RWPE2 (cell line): ENCODE results near the gene PIGC.

ENCODE experiments used
- ATAC-seq: fragments of 200-7000 bp; cut with Tn5 transposase; 3 replicates; pipeline ENCODE4 v1.9.1; 2021; ENCODE audit warnings: low read depth
- DNase-seq: peaks from one replicate; pipeline ENCODE4 v3.0.0-alpha.2; 2020; ENCODE audit warnings: low spot score
- H3K27ac ChIP-seq: fragments of 450-650 bp; 2 replicates; pipeline ENCODE4 v1.5.1; 2017; ENCODE audit warnings: mild to moderate bottlenecking; ENCODE audit not compliant: poor library complexity, severe bottlenecking
- H3K27me3 ChIP-seq: fragments of 250-450 bp; sonication (Bioruptor Pico); 2 replicates; pipeline ENCODE4 v1.5.1; 2021; ENCODE audit warnings: mild to moderate bottlenecking, moderate library complexity; ENCODE audit not compliant: insufficient read depth, poor library complexity, severe bottlenecking
- H3K36me3 ChIP-seq: fragments of 250-450 bp; sonication (Bioruptor Pico); 2 replicates; pipeline ENCODE4 v1.5.1; 2020; ENCODE audit warnings: low read depth, mild to moderate bottlenecking, moderate library complexity
- H3K4me1 ChIP-seq: fragments of 250-450 bp; sonication (Bioruptor Pico); 2 replicates; pipeline ENCODE4 v1.5.1; 2021; ENCODE audit warnings: mild to moderate bottlenecking, moderate library complexity; ENCODE audit not compliant: insufficient read depth, poor library complexity, severe bottlenecking
- H3K4me3 ChIP-seq: fragments of 250-450 bp; sonication (Bioruptor Pico); 2 replicates; pipeline ENCODE4 v1.5.1; 2021; ENCODE audit warnings: mild to moderate bottlenecking, moderate library complexity; ENCODE audit not compliant: severe bottlenecking
- H3K9me3 ChIP-seq: fragments of 250-450 bp; sonication (Bioruptor Pico); 2 replicates; pipeline ENCODE4 v1.5.1; 2021; ENCODE audit warnings: mild to moderate bottlenecking, moderate library complexity; ENCODE audit not compliant: severe bottlenecking
- CTCF ChIP-seq: fragments of 450-650 bp; IDR thresholded peaks from one replicate; pipeline ENCODE4 v1.5.1; 2017; ENCODE audit warnings: mild to moderate bottlenecking, moderate library complexity; ENCODE audit not compliant: poor library complexity, severe bottlenecking

The PIGC gene

DNA sequence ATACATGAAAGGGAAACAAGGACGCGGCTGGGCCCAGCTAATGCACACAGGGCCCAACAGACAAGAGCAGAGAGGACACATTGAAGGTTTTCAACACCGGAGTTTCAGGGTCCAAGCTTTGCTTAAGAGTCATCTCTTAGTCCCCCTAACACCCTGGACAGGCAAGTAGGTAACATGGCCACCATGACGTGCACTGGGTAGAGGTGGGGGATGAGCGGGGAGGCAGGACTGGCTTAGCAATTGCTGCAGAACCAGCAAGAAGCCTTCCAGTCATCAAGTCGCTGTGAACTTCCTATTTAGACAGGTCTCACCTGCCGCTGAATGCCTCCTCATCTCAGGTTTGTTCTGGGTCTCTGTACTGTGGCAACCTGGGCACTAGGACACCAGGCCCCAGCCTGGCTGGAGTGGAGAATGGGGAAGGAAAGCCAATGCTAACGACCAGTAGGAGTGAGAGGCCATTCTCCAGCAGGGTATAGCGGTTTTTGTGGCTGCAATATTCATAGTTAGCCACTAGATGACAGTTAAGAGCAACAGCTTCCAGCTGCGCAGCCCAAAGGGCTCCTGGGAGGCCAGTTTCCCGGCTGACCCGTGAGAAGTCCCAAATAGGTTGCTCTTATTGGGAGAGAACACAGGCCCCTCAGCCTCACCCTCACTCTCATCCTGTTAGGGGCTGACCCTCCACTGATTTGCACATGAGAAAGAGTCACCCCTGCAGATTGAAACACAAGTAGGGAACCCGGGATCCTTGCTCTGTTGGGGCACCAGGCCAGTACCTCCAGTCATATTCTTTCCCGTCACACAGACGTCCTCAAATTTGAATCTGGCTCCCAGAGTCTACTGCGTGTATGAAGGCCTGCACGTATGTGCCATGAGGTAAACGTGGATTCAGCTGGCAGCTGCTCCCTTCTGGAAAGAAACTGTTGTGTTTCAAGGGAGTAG lies 6.0 kb upstream of the PIGC start:
- H3K4me1 ChIP-seq, result peaks cover 12% of the 10 kb centered on the region
- peak; percentile 67 for ATAC-seq
- H3K27ac ChIP-seq, result peak overlapping the region; percentile 75

GRCh38 chr1:172448995-172449584 lies 5.2 kb upstream of the PIGC start:
- H3K9me3 ChIP-seq, result no peaks in the 10 kb centered on the region
- DNase-seq (peak; percentile 64), ATAC-seq (peak; percentile 82)
- H3K4me3 ChIP-seq, result no peak overlapping the region
- no peaks in the 10 kb centered on the region for H3K27me3 ChIP-seq
- H3K27ac ChIP-seq, result peak overlapping the region; percentile 75
- no peak for TF ChIP-seq CTCF
- H3K4me1 ChIP-seq, result peaks cover 12% of the 10 kb centered on the region
- no peaks in the 10 kb centered on the region for H3K36me3 ChIP-seq

More for the DNA sequence above, 6.0 kb upstream of the PIGC start:
- H3K27me3 ChIP-seq, result no peaks in the 10 kb centered on the region
- no peak for DNase-seq
- H3K36me3 ChIP-seq, result no peaks in the 10 kb centered on the region
- no peaks in the 10 kb centered on the region for H3K9me3 ChIP-seq
- TF ChIP-seq CTCF, result peak; percentile 89
- no peak overlapping the region for H3K4me3 ChIP-seq

GRCh38 chr1:172447641-172448040 lies 3.8 kb upstream of the PIGC start:
- ATAC-seq (no peak), DNase-seq (no peak)
- H3K27me3 ChIP-seq, result no peaks in the 10 kb centered on the region
- peak overlapping the region; percentile 75 for H3K27ac ChIP-seq
- no peaks in the 10 kb centered on the region for H3K9me3 ChIP-seq
- peaks cover 16% of the 10 kb centered on the region for H3K4me1 ChIP-seq
- H3K36me3 ChIP-seq, result peaks cover 2% of the 10 kb centered on the region; the same call in 1 of the 2 replicates
- TF ChIP-seq CTCF, result no peak
- no peak overlapping the region for H3K4me3 ChIP-seq

DNA sequence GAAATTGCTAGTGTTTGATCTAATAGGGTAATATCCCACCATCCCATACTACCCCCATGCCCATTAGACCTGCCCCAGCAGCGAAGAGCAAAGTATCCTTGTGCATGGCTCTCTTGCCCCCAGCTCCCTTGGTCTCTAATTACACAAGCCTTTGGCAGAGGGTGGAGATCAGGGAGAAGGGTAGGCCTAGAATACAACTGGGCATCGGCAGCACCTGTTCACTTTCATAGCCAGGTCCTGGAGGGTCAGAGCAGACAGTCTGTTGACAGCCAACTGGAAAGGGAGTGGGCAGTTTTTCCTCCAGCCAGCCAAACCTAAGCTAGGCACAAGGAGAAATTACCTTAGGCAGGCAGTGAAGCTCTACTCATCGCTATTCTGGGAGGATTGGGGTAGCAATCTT lies 2.7 kb upstream of the PIGC start:
- no peak for TF ChIP-seq CTCF
- H3K27me3 ChIP-seq, result no peaks in the 10 kb centered on the region
- peaks cover 17% of the 10 kb centered on the region for H3K4me1 ChIP-seq
- peaks cover 9% of the 10 kb centered on the region for H3K36me3 ChIP-seq
- ATAC-seq, result no peak
- H3K9me3 ChIP-seq, result no peaks in the 10 kb centered on the region
- DNase-seq, result no peak
- no peak overlapping the region for H3K4me3 ChIP-seq
- no peak overlapping the region for H3K27ac ChIP-seq
